Suprapubic skin (tissue), 3 donors: Measurements from ENCODE around the gene SLC39A13.

Source experiments
- EP300 ChIP-seq: sonication (generic); formaldehyde crosslinking; IDR thresholded peaks from one replicate; pipeline ENCODE4 v1.6.1; 2017; ENCODE audit warnings: antibody characterized with exemption
- TF ChIP-seq, protein P1 (sequence below), 2 donors: fragments of 200-600 bp in 1 of 2; fragments of 450-650 bp in 1 of 2; sonication (generic) in 1 of 2; IDR thresholded peaks; one replicate each; pipeline ENCODE4 v1.5.1; 2016 to 2019; ENCODE audit warnings: antibody characterized with exemption in 2 of 2, mild to moderate bottlenecking in 1 of 2, moderate library complexity in 1 of 2

DNA sequence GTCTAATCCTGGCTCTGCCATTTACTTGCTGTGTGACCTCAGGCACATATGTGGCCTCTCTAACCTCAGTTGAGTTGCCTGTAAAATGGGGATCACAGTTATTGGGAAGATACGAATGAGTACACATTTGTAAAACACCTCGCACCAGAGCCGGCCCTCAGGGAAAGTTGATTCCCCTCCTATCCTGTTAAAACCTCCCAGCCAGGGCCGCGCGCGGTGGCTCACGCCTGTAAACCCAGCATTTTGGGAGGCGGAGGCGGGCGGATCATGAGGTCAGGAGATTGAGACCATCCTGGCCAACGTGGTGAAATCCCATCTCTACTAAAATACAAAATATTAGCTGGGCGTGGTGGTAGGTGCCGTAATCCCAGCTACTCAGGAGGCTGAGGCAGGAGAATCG is 48.0 kb upstream of the SLC39A13 start:
- TF ChIP-seq, protein P1, sequence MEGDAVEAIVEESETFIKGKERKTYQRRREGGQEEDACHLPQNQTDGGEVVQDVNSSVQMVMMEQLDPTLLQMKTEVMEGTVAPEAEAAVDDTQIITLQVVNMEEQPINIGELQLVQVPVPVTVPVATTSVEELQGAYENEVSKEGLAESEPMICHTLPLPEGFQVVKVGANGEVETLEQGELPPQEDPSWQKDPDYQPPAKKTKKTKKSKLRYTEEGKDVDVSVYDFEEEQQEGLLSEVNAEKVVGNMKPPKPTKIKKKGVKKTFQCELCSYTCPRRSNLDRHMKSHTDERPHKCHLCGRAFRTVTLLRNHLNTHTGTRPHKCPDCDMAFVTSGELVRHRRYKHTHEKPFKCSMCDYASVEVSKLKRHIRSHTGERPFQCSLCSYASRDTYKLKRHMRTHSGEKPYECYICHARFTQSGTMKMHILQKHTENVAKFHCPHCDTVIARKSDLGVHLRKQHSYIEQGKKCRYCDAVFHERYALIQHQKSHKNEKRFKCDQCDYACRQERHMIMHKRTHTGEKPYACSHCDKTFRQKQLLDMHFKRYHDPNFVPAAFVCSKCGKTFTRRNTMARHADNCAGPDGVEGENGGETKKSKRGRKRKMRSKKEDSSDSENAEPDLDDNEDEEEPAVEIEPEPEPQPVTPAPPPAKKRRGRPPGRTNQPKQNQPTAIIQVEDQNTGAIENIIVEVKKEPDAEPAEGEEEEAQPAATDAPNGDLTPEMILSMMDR (IDR thresholded peaks at IDR 0.05), result no peak
- no peak for TF ChIP-seq EP300
